ENCODE measurements around the gene CTTNBP2NL.

Gene CTTNBP2NL, protein sequence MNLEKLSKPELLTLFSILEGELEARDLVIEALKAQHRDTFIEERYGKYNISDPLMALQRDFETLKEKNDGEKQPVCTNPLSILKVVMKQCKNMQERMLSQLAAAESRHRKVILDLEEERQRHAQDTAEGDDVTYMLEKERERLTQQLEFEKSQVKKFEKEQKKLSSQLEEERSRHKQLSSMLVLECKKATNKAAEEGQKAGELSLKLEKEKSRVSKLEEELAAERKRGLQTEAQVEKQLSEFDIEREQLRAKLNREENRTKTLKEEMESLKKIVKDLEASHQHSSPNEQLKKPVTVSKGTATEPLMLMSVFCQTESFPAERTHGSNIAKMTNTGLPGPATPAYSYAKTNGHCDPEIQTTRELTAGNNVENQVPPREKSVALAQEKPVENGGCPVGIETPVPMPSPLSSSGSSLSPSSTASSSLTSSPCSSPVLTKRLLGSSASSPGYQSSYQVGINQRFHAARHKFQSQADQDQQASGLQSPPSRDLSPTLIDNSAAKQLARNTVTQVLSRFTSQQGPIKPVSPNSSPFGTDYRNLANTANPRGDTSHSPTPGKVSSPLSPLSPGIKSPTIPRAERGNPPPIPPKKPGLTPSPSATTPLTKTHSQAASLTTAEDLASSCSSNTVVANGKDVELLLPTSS
- total RNA-seq = 0.30 to 0.62 (median 0.45) reads per million in 4 donors

DNA sequence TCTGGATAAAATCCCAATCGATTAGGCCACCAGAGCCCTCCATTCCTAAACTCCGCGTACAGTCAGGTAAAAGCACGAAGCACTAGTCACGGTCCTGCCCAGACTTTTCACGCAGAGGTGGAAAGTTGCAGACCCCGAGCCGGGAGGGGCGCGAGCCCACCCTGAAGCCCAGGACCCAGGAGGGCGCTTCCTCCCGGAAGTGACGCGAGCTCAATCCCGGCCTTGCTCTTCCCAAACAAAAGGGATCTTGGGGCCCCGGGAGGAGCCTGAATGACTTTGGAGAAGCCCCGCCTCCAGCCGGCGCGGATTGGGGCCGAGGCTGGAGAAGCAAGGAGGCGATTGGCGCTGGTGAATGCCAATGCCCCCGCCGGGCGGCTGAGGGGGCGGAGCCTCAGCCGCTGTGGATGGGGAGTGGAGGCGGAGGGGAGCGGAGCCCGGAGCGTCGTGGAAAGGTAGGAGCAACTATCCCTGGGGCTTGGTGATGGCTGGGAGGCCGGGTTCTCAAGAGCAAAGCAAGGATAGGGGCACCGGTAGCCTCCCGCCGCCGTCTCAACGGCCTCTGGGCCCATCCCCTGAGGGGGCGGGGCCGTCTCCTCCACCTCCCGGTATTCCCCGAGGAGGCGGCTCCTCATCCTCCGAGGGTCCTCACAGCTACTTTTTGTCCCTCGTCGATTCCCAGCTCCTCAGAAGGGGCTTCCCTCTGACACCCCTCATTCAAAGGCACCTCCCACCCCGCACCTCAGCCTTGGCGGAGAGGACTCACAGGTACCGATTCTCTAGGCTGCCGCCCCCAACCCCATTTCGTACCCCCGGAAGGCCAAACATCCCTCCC lies at the start of gene CTTNBP2NL:
TSS of gene CTTNBP2NL (plus strand) at position 394 of the 832 bp plus-strand sequence. CDS start 19,952 bp downstream, outside the sequence.
- peak; percentile 66 to 79 (median 73) for DNase-seq

DNA sequence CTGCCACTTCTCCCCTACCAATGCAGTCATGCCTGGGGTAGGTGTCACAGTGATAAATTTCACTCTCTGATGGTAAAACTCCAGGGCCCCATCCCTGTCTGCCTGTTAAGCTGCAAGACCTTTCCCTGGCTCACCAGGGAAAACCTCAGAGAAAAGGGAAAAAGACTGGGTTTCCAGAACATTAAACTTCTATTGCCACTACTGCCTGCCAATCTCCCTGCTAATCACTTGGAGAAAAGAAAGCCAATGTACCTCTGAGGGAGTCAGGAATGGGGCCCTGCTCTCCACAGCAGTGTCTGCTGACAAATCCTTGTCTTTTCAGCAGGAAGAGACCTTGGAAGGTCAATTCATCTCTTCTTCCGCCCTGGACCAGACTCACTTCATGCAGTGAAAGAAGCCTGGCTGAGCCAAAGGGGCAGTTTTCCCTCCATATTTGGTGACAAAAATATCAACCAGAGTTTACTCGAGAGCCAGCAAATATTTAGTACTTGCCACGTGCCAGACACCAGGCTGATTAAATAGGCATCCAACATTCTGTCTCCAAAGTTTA lies 49.1 kb upstream of the CTTNBP2NL start:
- DNase-seq = no peak

DNA sequence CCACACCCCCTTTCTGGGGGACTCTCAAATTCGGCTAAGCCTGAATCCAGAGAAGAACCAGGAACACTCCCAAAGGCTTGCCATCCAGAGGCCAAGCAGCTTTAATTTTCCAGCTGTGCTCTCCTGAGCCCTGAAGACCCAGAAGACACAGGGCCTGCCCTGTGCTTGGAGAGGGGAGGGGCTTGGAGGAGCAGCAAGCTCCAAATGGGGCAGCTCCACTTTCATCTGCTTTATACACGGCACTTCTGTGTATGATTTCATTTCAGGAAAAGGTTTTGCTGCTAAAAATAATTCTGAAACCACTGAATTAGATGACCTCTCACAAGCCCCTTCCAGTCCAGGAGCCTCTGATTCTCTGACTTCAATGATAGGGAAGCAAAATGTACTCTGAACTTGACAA lies 39.2 kb upstream of the CTTNBP2NL start:
- DNase-seq = no peak

DNA sequence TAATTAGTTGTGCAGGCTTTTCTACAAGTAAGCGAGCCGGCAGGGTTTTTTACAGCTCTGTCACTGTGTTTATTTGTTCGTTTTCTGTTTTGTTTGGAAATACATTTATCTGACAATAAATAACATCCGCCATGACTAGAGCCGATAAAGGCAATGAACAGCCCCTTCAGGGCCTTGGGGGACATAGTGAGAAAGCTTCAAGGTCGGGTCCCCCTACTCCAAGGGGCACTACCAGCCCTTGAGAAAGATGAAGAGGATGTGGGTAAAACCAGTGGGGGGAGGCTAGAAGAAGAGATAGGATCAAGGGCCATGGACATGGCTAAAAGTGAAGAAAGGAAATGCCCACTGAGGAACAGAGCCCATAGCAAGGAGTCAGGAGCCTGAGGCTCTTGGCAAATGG lies 38.5 kb upstream of the CTTNBP2NL start:
- no peak for DNase-seq

DNA sequence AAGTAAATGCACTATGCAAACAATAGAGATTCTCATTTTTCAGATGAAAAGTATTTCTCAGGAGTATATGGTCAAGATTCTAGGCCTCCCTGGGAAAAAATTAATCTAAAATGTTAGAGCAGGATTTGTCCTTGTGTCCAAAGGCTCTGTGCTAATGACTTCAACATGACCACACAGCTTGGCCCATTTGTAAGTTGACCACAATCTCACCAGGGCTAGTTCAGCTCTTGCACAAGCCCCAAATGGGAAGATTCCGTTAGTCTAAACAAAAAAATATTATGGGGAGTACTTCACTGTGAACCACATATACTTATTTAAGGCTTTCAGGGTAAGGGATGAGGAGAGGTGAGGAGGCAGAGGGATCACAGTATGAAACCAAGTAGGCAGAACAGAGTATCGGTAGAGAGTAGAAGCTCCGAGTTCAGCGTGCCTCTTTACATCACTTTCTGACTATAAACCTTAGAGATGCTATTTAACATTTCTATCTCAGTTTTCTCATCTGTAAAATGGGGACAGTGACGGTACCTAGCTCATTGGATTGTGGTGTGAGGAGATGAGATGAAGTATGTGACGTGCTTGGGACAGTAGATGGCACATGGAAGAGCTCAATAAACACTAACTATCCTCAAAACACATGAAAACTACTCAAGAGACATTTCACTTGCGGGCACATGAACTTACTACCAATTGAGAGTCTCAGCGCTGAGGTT lies 37.8 kb upstream of the CTTNBP2NL start:
- no peak for DNase-seq

DNA sequence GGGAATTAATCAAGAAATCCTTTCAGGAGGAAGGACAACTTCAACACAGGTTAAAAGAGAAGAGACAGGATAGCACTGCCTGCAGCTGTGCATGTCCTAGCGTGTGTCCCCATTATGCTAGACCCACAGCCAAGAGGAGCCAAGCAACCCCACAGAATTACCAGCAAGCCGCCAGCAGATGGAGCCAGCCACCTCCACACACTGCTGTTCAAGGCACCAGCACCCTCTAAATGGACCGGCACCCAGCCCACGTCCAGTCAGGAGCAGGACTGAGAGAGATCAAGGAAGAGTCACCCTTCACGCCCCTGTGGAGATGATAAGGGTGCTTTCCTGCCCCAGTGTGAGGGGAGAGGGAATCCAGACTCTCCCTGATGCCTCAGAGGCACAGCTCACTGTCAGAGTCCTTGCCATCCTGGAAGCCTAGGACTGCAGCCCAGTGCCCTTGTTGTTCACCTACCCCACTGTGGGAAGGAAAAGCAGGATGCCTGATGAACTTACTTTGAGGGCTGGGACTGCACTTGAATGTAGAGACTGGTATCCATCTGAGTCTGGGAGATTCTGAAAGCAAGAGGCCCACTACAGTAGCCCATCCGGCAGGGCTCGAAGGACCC lies 37.1 kb upstream of the CTTNBP2NL start:
- peak in 3 of 5 donors; percentile 10 to 17 (median 13) for DNase-seq

DNA sequence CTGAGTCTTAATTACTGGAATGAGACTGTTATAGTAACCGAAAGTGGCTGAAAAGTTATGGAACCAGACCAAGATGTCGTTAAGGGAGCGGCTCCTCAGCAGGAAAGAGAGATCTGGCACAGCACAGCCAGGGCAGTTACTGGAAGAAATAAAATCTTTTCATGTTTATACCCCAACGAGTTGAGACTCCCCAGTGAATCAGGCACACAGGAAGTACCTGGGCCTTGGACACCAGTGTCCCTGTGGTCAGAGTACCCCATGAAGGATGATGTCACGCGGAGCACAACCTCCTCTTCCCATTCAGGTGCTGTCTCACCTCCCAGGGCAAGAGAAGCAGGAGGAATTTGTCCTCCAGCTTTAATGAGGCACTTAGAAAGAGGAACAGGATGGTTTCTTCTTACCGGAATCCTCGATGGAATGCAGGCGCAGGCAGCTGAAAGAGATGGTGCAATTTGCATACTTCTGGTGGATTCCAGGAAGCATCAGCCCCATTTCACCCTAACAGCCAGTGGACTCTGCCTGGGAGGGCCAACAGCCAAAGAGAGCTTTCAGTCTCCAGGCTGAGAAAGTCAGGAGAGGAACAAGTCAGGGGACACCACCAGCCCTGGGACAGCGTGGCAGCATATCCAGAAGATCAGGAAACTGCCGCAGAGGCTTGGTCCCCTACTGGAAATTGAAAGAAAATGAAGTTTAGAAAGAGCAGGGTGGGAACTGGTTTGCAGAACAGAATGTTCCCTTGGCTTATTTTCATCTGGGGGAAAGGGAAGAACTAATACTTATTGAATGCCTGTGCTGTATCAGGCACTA lies 35.9 kb upstream of the CTTNBP2NL start:
- DNase-seq = no peak

DNA sequence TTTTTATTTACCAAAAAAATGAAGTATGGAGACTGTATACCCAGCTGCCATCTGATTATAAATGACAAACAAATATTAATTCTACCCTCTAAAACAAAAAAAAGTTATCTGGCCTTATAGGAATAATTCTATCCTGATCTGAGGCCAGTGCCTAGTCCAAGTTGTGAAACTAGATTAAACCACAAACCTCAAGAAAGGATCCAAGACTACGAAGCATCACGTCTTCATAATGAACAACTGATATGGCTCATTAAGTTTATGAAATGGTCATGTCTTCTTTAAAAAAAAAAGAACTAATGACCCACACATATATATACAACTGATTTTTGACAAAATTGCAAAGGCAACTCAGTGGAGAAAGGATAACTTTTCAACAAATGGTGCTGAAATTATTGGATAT lies 32.4 kb upstream of the CTTNBP2NL start:
- DNase-seq = no peak

DNA sequence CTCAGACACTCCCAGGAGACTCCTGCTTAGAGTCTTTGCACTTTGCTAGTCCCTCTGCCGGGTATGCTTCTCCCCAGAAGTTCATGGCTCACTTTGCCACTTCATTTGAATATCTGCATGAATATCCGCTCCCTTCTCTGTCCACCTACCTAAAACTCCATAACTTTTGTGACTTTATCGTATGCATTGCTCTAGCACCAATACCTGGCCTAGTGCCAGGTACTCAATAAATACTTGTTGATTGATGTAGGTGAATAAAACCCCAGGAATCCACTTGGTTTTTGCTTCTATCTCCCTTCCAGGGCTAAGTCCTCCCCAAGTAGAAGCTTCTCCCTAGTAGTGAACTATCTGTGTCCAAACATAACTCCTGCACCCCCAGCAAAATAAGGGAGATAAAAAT lies 27.8 kb upstream of the CTTNBP2NL start:
- no peak for DNase-seq

DNA sequence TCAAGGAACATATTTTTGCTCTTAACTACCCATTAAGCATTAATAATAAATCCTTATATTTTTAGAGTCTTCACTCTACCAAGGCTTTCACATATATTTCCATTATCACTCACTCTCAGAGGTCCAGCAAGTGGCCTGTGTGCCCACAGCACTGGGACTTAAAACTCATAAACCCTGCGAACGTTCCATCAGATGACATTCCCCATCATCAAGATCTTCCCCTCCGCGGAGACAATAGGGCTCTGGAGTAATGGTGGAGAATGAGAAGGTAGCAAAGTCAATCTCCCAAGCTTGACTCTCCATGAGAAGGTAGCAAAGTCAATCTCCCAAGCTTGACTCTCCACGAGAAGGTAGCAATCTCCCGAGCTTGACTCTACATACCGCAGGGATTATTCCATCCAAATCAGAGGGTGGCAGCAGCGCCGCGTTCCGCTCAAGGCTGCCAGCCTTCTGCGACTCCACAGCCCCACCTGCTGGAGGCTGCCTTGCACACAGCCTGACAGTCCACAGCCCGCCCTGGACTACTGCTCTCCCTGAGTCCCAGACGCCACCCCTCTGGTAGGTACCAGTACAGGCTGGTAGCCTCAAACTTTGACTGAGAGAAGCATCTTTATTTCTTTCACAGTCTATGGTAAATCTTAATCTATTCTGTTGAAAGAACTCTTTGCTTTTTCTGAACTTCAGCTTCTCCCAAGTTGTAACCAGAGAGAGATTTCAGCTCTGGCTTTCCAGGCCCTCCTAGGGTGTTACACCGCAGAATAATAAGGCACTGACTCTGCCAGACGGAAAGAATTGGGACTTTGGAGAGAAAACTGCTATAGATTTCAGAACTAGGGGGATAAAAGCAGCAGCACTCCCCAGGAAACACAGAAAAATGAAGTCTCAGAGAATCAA lies 26.4 kb upstream of the CTTNBP2NL start:
- DNase-seq = peak; percentile 54 to 75 (median 68)

DNA sequence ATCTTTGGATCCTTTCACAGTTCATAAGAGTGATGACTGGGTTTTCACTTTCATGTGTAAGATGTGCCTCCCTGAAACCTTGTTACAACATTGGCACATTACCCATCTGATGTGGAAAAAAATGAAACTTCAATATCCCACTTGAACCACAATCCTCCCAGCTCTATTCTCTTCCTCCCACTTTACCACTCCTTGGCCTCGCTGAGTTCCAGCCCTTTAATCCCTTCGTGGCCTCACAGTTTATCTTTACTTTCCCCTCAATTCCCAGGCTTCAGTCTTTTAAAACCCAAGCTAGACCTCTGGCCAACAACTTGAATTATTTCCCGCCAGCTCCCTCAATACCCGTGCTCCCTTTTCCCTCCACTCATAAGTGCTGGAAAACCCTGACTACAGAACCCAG lies 25.0 kb upstream of the CTTNBP2NL start:
- no peak for DNase-seq

DNA sequence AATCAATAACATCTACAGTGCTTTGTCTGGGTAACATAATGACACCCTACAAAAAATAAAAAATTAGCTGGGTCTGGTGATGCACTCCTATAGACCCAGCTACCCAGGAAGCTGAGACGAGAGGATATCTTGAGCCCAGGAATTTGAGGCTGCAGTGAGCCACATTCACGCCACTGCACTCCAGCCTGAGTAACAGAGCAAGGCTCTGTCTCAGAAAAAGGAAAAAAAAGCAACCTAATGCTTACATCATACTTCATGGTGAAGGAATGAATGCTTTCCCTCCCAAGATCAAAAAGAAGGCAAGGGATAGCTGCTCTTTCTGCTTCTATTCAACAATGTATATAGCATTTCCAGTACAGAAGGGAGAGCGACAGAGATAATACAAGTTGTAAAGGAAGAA lies 24.2 kb upstream of the CTTNBP2NL start:
- DNase-seq = no peak

DNA sequence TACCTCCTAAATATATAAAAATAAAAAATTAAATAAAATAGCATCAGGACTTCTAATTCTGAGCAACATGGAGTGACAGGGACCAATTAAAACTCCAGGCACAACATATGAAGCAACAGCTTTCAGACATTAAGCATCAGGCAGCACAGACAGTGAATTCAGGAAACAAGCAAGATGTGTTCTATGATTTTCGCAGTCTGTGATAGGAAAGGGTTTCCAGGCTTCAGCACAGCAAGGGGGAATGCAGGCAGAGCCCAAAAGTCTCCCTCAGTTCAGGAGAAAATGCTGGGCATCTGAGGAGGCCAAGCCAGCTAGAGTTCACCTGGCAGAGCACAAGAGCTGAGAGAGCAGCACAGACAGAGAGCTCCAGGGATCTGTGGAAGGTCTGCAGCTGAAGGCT lies 22.2 kb upstream of the CTTNBP2NL start:
- DNase-seq = no peak

DNA sequence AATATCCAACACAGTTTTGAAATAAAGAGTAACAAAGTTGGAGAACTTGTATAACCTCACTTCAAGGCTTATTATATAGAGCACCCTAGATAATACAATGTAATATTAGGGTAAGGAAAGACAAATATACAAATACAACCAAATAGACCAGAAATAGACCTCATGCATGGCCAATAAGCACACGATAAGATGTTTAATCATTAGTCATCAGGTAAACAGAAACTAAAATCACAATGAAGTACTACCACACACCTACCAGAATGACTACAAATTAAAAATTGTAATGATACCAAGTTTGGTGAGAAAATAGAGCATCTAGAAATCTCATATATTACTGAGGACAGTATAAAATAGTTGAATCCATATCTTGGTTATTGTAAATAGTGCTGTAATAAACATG lies 20.3 kb upstream of the CTTNBP2NL start:
- no peak for DNase-seq

DNA sequence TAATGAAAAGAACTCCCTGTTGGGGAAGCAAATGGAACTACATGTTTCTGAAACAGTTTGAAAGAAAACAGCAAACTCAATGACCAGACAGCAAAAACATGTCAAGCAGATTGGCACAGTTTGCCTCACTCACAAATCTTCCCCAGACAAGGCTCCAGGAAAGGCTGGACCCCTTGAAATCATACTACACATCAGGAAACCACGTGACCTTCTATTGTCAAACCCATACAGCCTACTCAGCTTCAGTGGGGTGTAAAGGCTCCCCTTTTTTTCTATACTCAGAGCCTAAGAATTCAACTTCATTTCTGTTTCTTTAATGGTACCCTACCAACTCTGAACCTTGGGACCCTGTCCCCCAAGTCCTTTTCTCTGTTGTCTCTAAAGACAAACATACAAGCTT lies 15.7 kb upstream of the CTTNBP2NL start:
- DNase-seq = no peak

DNA sequence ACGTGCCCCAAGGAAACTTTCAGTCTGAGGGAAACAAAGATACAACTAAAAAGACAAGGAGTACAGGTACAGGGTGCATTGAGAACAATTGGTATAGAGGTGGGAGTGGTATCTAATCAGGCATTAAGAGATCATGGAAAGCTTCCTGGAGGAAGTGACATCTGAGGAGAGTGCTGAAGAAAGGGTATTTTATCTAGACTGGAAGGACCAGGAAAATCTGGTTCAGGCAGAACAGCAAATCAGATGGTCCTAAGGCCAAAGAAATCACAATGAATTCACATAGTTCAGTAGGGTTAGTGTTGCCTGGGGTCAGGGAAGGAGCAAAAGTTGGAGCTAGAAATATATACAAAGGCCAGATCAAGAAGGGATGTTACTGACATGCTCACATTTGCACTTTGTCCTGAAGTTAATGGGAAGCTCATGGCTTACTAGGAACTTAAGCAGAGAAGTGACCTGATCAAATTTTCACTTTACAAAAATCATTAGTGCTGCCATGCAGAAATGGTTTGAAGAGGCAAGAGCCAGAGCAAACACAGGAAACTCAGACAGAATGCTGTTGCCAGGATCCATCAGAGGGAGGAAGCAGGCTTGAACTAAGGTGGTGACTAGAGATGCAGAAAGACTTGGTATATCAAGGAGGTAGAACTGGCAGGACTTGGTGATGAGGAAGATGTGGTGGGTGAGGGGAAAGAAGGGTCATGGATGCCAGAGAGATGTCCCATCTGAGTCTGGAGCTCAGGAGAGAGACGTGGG lies 14.5 kb upstream of the CTTNBP2NL start:
- DNase-seq = no peak

DNA sequence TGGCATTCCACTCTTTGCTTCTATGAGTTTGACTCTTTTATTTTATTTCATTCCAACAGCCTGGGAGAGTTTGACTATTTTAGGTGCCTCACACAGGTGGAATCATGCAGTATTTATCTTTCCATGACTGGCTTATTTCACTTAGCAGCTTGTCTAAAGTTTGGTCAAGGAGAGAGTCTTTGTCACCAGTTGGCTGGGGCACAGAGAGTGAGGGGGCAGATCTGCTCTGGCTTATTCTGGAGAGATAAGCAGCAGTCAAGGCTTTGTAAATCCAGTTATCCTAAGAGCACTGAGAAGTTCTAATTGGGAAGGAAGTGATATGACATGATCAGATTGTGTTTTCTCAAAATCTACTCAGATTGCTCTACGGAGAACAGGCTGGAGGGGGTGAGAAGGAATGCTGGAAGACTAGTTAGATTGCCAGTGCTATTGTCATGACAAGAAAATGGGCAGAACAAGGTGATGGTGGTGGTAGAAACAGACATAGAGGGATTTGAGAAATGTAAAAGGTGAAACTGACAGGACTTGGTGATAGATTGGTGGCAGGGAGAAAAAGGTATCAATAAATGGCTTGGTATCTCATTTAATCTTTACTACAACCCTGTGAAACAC lies 12.1 kb upstream of the CTTNBP2NL start:
- DNase-seq = no peak

DNA sequence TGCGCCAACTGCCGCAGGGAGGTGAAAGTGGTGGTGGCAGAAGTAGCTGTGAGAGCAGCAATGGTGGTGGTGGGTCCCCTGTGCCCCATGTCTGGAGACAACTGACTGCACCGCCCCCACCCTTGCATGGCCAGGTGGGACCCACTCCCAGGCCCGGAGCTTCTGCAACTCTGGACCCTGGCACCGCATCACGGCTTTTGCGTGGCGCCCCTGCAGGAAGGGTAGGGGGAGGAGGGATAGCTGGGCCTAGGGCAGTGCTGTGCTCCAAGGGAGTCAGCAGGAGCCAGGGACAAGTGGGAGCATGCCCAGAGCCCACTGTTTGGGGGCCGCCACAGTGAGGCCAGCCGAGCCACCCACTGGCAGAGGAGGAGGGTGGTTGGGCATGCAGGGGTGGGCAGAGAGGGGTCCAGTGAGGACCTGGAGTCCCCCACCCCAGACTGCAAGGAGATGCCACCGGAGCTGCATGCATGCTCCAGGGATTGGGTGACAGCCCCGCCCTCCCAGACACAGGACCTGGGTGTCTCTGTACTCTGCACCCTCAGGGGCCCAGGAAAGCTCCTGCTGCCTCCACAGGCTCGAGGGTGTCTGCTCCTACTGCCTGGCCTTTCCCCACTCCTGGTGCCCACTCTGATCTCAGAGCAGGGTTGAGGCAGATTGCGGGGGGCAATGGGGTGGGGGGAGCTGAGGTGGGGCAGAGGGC lies 9.8 kb upstream of the CTTNBP2NL start:
- no peak for DNase-seq

All from T-helper 1 cell (primary cell).